NCI-H1048 (cell line): Measurements from ENCODE around the gene PUSL1.

Source experiments
- DNase-seq: peaks from one replicate; lab custom pipeline; 2025; lab: John Stamatoyannopoulos, UW

The PUSL1 gene

DNA sequence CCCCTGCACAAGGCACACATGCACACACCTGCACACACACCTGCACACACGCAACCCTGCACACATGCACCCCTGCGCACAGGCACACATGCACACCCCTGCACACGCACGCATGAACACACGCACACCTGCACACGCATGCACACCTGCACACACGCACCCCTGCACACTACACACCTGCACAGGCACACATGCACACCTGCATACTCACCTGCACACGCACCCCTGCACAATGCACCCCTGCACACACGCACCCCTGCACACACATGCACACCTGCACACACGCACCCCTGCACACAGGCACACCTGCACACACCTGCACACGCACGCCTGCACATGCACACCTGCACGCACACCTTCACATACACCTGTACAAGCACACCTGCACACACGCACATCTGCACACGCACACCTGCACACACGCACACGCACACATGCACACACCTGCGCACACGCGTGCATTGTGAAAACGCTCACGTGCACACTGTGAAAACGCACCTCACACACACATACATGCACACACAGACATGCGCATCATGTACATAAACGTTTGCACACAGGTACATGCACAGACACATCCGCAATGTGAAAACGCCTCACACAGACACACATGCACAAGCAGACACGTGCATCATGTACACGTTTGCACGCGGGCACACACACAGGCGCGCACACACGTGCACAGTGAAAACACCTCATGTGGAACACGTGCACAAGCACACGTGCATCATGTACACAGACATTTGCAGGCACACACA is 32.6 kb downstream of the PUSL1 start:
- DNase-seq = no peak

DNA sequence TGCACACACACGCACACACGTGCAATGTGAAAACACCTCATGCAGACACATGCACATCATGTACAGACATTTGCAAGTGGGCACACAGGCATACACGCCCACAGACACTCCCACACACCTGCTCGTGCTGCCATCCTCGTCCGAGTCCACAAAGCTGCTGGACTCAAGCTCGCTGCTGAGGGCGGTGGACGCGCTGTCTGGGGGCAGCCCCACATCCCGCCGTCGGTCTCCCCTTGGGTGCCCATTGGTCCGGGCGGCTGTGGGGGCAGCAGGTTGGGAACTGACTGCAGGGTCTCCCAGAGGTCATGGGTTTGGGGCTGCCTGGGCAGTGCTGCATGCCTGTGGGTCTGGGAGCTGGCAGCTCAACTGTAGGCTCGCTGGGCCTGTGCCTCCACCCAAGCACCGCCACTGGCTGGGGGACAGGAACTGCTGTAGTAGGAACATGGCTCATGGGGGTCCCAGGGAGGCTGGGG is 33.2 kb downstream of the PUSL1 start:
- no peak for DNase-seq

DNA sequence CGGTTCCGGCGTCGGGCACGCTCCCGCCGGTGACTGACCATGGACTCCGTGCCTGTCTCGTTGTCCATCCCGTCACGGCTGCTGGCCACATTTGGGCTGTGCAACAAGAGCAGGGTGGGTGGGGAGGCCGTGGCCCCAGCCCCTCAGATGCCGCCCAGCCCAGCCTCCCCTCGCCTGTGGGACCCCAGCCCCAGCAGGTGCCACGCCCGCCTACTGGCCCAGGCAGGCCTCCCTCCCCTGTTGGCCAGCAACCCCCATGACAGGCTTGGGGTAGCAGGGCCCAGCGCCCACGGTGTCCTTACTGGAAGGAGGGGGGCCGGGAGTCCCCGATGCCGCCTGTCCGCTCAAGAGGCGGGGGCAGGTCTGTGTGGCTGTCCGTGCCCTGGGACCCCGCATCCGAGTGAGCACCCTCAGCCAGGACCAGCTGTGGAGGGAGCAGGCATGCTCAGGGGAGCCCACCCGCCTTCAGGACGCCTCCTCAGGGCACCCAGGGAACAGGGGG is 33.7 kb downstream of the PUSL1 start:
- DNase-seq = no peak

DNA sequence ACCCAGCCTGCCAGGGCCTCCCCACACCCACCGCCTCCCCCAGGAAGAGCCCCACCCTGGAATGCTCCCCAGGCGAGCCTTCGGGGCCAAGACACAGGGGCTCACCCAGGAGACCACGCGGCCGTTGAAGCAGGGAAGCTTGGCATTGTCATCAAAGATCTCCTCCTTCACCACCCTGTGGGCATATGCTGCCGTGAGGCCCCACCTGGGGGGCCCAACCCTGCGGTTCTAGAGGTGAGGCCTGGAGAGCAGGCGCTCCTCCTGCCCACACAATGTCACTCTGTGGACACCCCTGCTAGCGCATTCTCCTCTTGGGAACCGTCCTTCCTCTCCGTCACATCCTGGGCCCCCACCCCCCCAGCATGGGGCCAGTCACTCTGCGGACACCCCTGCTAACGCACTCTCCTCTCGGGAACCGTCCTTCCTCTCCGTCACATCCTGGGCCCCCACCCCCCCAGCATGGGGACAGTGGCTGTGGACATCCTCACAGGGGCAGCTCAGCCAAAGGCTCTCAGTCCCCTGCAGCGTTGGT is 34.3 kb downstream of the PUSL1 start:
- DNase-seq = no peak

DNA sequence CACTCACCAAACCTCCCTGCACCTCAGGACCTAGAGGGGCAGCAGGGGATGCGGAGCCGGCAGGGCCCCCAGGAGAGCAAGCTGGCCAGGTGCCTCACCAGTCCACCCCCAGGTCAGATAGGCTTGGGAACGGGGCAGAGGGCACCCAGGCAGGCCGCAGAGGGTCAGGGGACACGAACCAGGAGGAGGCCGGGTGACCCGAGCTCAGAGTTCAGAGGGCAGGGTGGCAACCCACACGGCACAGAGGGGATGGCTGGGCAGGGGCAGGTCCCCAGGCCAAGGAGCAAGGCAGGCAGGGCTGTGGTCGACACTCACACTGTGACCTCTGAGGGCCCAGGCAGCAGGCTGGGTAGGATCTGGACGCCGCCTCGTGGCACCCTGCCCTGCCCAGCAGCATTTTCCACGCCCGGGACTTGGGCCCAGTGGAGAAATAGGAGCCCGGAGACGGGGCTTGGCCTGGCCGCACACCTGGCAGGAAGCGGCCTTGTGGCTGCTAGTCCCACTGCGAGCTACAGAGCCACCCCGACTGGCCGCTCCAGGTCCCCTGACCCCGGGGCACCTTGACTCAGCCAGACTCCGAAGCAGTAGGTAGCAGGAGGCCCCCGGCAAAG is 35.5 kb downstream of the PUSL1 start:
- DNase-seq = no peak

DNA sequence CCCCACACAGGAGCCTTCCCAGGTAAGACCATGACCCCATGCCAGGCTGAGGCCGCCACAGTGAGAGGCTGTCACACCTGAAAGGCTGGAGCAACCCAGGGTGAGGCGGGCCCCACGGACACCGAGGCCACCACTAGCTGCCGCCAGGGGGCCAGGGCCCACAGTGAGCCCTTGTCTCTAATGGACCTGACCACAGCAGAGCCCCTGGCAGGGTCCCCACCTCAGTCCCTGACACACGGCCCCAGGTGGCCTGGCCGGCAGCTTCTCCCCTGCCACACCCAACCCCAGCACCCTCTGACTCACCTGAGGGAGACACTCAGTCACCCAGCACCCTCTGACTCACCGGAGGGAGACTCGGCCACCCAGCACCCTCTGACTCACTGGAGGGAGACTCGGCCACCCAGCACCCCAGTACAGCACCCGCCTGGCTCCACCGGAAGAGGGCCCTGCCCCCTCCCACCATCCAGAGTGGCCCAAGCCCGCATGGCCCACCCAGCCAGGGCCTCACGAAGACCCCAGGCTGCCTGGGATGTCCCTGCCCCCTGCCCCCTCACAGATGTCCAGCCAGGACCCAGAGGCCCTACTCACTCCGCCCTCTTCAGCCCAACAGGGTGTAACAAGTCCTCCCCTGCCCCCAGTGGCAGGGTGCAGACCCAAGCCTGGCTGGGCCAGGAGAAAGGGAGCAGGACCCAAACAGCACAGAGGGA is 36.4 kb downstream of the PUSL1 start:
- no peak for DNase-seq

DNA sequence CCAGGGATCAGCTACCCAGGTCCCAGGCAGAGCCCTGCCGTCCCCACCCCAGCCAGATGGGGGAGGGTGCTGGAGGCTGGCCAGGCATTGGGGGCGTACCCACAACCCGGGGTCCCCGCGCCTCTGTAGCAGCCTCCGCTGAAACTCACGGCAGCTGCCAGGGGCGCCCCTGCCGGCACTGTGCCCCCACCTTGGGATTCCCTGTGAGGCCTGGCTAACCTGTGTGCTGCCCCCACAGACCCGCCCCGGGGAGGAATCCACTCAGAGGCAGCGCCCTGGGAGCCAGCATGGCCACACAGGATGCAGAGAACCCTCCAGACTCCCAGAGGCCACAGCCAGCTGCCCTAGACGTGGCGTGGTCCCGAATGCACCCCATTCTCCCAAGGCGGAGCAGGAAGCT is 37.0 kb downstream of the PUSL1 start:
- DNase-seq = no peak

DNA sequence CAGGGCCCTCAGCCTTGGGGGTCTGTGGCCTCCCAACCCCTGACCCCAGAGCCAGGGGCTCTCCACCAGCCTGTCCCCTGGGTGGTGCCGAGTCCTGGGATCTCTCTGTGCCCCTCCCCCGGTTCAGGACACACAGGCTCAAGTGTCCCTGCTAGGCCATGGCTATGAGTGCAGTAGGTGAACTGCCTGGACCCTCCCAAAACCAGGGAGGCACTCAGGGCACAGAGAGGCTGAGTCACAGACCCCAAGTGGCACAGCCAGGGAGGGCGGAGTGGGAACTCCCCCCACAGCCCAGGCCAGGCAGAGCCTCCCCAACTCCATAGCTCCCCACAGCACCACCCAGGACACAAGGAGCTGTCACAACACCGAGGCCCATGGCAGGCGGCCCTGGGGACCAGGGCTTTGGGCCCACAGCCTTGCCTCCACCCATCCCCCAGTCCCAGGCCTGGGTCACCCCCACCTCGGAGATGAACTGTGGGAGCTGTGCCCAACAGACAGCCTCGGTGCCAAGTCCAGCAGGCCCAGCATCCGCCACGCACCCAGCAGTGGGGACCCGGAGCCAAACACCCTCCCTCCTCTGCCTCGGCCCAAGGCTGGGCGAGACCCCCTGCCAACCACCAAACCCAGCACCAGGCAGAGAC is 37.6 kb downstream of the PUSL1 start:
- DNase-seq = no peak

DNA sequence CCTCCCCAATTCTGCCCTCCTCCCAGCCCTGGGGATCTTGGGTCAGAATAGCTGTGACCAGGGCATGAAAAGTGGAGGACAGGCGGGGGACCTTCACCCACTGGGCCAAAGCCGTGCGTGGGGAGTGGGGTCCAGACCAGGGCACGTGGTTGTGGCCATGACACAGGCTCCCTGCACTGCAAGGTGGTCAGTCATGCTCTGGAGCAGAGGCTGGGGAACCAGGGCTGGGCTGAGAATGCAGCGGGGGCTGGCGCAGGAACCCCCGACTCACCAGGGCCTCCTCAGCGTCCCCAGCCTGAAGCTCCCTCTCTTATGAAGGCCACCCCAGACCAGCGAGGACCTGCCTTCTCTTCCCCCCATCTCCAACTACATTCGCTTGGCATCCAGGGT is 38.1 kb downstream of the PUSL1 start:
- no peak for DNase-seq

DNA sequence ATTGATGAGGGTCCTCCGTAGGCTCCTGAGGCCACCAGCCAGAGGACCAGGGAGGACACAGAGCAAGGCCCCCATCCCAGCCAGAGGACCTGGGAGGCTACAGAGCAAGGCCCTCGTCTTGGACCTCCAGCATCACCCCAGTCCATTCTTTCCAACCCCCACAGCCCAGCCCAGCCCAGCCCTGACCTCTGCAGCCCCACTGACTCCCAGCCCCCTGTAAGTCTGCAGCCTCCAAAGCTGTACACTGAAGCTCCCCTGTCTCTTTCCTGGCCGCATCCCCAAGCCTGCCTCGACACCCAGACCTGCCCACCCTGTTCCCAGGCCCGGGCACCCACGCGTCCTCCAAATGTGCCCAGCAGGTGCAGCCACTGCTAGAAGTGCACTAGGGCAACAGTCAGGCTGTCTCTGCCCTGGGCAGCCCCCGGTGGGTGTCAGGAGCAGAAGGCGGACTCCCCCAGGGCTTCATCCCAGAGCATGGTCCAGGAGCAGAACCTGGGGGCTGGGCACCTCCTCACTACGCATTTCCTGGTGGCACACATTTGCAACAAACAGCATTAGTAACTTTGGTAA is 38.7 kb downstream of the PUSL1 start:
- DNase-seq = no peak

DNA sequence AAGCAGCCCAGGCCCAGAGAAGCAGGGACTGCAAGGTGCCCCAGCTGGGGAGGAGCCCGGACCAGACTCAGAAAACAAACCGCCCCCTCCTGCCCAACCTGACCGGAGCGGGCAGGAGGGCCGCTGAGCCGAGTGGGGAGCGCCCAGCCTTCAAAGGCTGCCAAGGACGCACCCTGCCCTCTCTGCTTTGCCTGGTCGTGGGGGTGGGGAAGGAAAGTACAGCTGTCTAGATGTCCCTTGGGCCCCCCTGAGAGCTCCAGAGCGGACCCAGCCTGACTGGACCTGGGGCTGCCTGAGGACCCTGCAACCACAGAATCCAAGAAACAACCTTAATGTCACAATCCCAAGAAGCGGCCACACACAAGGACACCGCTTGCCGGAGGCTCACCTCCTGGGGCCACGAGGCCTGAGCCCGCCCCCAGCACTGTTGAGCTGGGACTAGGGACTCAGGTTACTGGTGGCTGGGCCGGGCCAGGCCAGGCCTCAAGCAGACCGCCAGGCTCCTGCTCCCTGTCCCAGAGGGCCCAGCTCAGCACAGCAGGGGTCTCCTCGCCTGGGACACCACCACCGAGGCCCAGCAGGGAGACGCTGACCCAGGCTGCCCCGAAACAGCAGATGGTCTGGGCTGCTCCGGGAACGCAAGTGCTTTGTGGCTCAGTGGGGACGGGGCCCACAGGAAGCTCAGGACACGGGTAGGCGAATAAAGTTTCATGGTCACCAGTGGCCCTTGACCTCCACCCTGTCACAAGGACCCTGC is 39.4 kb downstream of the PUSL1 start:
- DNase-seq = no peak

DNA sequence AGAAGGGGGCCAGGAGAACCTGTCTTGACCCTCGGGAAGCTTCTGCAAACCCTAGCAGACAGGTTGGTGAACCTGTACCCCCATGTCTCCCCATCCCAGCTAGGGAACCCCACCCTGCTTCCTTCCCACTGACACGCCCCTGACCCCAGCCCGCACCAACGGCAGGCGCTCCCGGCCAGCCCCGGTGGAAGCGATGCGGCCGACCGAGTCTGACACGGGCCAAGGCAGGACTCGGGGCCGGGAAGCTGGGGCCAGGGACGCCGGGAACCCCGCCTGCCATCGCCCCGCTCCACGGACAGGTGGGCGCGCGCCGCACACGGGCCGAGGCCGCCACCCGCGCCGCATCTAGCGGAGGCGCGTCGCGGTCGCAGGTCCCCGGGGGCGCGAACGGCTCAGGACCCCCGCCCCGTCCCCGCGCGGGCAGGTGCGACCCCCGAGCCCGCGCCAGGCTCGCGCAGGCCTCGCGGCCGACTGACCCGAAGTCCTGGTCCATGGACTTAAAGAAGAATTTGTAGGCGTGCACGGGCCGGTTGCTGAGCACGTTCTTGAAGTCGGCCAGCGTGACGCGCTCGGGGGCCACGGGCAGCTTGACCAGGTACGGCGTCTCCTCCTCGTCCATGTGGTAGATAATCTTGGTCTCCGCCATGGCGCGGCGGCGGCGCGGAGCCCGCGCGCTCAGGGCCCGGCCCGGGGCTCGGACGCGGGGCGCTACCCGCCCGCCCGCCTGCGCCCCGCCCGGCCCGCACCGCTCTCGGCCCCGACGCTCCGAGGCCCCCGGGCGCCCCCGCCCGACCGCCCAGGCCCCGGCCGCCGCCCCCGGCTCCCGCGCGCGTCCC is 40.2 kb downstream of the PUSL1 start:
- no peak for DNase-seq

DNA sequence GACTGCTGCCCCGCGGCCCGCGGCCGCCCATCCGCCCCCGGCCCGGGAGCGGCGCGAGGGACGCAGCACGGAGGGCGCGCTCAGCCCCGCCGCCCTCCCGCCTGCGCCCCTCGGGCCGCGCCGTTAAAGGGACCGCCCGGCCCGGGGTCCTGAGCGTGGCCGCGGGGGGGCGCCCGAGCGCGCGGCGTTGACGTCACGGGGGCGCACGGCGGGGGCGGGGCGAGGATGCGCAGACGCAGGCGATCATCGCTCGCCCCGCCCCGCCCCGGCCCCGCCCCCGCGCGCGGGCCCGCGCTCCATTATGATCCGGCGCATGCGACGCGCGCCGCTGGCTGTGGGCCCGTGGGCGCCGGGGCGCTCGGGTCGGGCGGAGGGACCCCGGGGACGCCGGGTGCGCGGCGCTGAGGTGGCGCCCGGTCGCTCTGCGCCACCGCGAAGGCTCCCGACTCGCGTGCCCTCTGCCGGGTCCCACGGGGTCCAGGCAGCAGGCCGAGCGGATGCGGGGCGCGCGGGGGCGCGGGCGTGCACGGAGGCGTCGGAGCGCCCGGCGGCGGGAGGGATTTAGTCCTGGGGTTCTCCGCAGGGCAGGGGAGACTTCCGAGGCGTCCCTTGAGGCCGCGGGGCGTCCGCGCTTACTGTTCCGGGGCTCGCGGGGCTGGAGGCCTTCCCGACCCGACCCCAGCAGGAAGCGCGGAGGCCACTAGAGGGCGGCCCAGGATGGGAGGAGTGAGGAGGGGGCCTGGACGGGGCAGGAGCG is 41.0 kb downstream of the PUSL1 start, which contains the start of gene DVL1:
Gene DVL1 (minus strand): TSS at position 163 of the 757 bp plus-strand sequence. CDS start 353 bp downstream, outside the sequence.
- no peak for DNase-seq

DNA sequence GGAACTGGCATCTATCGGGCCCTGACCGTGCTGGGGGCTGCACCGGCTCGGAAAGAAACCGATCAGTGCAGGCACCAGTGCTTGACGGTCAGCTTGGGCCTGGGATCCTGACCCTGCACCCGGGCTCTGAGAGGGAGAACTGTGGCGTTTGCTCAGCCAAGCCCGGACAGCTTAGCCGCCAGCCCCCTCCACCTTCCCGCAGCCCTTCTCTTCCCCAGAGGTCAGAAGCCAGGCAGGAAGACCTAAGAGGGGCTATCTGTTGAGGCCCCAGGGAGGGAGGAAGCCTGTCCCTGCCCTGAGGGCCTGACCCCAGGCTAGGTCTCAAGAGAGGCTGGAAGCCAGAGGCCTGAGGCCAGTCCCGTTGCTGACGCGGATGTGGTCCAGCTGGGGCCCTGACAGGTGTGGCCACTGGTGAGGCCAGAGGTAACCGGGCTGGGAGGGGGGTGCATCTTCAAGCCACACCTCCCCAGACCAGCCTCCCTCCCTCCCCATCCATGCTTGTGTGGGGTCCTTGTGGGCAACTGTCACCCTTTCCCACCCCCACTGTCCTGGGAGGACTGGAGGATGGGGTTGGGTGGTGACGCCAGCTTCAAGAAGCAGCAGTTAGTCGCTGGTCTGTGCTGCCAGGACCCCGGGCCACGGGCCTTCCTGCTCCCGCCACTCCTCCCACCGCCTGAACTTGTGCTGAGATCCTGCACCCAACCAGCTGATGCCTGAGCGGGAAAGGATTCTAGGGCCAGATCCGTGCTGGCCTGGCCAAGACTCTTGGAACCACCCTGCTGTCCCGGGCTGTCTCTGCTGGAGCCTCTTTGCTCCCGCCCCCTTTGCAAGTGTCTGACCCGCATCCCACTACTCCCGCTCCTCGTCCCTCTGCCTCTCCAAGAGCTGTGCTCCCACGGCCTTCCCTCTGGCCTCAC is 43.4 kb downstream of the PUSL1 start:
- DNase-seq = no peak

DNA sequence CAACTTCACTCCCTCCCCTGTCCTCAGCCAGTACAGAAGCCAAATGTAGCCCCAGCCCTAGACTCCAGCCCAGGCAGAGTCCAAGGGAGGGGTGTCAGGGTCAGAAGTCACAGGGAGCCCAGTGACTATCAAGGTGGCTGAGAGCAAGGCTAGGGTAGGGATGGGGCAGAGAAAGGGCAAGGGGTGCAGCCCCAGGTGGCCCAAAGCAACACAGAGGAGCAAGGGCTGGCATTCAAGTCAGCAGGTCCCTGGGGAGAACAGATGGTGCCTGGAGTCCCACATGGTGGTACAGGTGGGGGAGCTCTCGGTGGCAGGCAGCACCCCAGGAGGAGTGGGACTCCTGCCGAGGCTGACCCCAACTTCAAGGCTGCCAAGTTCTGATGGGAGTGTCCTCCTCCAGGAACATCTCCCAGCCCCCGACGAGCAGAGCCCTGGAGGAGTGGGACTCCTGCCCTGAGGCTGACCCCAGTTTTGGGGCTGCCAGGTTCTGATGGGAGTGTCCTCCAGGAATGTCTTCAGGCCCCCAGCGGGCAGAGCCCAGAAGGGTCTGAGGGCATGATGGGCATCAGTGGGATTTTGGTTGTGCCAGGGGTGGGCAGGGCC is 44.5 kb downstream of the PUSL1 start:
- DNase-seq = no peak

DNA sequence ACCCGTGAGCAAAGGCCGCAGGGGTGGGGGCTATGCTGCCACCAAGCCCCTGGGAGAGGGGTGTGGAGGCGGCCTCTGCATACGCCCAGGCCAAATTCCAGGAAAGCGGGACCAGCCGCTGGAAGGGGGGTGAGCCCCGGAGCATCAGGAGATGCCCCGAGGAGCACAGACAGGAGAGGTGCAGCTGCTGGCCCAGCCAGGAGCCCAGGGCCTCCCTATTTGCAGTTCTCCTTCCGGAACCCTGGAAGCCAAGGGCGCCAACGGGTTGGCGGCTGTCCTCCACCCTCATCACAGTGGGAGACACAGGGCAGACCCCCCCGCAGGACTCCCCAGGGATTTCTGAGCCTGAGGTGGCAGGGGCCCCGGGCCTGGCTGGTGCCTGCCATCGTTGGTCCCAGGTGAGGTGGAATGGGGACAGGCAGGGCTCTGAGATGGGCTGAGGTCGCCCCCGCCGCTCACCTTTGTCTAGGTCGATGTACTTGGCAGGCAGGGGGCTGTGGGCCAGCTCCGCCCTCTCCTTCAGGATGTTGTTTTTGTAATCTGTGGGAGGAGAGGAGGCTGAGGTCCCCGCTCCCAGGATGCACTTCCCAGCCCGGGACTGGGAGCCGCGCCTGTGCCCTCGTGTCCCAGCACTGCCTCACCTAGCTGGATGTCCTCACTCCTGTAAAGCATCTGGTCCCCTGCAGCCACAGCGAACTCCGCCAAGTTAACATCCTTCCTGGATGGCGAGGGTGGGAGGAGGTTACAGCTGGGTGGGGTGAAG is 45.2 kb downstream of the PUSL1 start:
- no peak for DNase-seq
